Measurements from ENCODE around the gene C13orf46. TPM values are rescaled to one million over a fixed set of nuclear protein-coding genes. Genes with fewer than 3 reads are reported as not detected.

C13orf46 gene
- total and polyA plus RNA-seq, 2 donors (not counting 1 experiment from before 2014, with no cell fraction given): 1.4 to 4.8 TPM

- Mint-ChIP-seq H3K27me3 (peaks cover 41% of the 10 kb centered on the region), H3K4me3 (no peak overlapping the region), H3K9me3 (ENCODE audit: insufficient read depth) (no peaks in the 10 kb centered on the region), H3K4me1 (no peaks in the 10 kb centered on the region), H3K27ac (no peak overlapping the region)
- ATAC-seq (ENCODE audit: low read depth): no peak
- Histone ChIP-seq H3K9me3 (ENCODE audit: control extremely low read depth in 1 of 3, control insufficient read depth in 2 of 3, insufficient read depth in 1 of 3, low read length in 2 of 3) (peaks cover 0 to 4% (median 0%) of the 10 kb centered on the region in 3 donors), H3K9ac (ENCODE audit: low read length) (no peak overlapping the region), H3K27me3 (replicated peaks in 1 of 4; ENCODE audit: control extremely low read depth in 1 of 4, control insufficient read depth in 3 of 4, insufficient read depth in 4 of 4, low read length in 3 of 4) (peaks cover 0 to 10% (median 1%) of the 10 kb centered on the region in 4 experiments), H3K36me3 (replicated peaks in 1 of 2; ENCODE audit: control extremely low read depth in 1 of 2, control insufficient read depth in 1 of 2, extremely low read depth in 1 of 2, insufficient read depth in 2 of 2, low read length in 1 of 2) (no peaks in the 10 kb centered on the region), H3K4me2 (replicated peaks; ENCODE audit: low read depth, low read length, poor library complexity, severe bottlenecking) (no peak overlapping the region), H3K4me3 (ENCODE audit: control extremely low read depth in 1 of 5, extremely low read depth in 1 of 5, insufficient read depth in 1 of 5, low read depth in 2 of 5, low read length in 4 of 5) (no peak overlapping the region), H3K4me1 (ENCODE audit: control insufficient read depth in 2 of 2, insufficient read depth in 2 of 2, low read length in 2 of 2) (no peaks in the 10 kb centered on the region), H4K20me1 (ENCODE audit: control insufficient read depth, insufficient read depth, low read length, poor library complexity, severe bottlenecking) (no peaks in the 10 kb centered on the region), H3K27ac (ENCODE audit: low read length in 2 of 2) (no peak overlapping the region), H2AFZ (ENCODE audit: insufficient read depth, low read depth, low read length, poor library complexity, severe bottlenecking) (no peak overlapping the region), H3K79me2 (ENCODE audit: control insufficient read depth, insufficient read depth, low read length) (no peaks in the 10 kb centered on the region)
- TF ChIP-seq CTCF (IDR thresholded peaks at IDR 0.05) (no peak), EZH2 (IDR thresholded peaks at IDR 0.05; ENCODE audit: borderline replicate concordance, insufficient read depth, low read depth, low read length, poor library complexity, severe bottlenecking) (no peak)
- intact Hi-C loops (cut with micrococcal nuclease): no loop called here
- no peak for DNase-seq
- 81% methylated on average over 18 of the region's 21 CpGs for whole genome bisulfite sequencing (ENCODE audit: insufficient coverage)
- ChIA-PET CTCF (no interaction called here), POLR2A (no interaction called here)
Measured at GRCh38 chr13:113935001-113935844, 38.7 kb downstream of the C13orf46 start.

- Histone ChIP-seq H3K4me1 (ENCODE audit: control insufficient read depth in 2 of 2, insufficient read depth in 2 of 2, low read length in 2 of 2) (no peaks in the 10 kb centered on the region), H3K9ac (ENCODE audit: low read length) (no peak overlapping the region), H3K4me3 (ENCODE audit: control extremely low read depth in 1 of 5, extremely low read depth in 1 of 5, insufficient read depth in 1 of 5, low read depth in 2 of 5, low read length in 4 of 5) (no peak overlapping the region), H4K20me1 (ENCODE audit: control insufficient read depth, insufficient read depth, low read length, poor library complexity, severe bottlenecking) (no peaks in the 10 kb centered on the region), H3K79me2 (ENCODE audit: control insufficient read depth, insufficient read depth, low read length) (no peaks in the 10 kb centered on the region), H3K27me3 (replicated peaks in 1 of 4; ENCODE audit: control extremely low read depth in 1 of 4, control insufficient read depth in 3 of 4, insufficient read depth in 4 of 4, low read length in 3 of 4) (peaks cover 0 to 10% (median 1%) of the 10 kb centered on the region in 4 experiments), H3K4me2 (replicated peaks; ENCODE audit: low read depth, low read length, poor library complexity, severe bottlenecking) (no peak overlapping the region), H3K9me3 (ENCODE audit: control extremely low read depth in 1 of 3, control insufficient read depth in 2 of 3, insufficient read depth in 1 of 3, low read length in 2 of 3) (peaks cover 0 to 4% (median 0%) of the 10 kb centered on the region in 3 donors), H3K36me3 (replicated peaks in 1 of 2; ENCODE audit: control extremely low read depth in 1 of 2, control insufficient read depth in 1 of 2, extremely low read depth in 1 of 2, insufficient read depth in 2 of 2, low read length in 1 of 2) (no peaks in the 10 kb centered on the region), H3K27ac (ENCODE audit: low read length in 2 of 2) (no peak overlapping the region), H2AFZ (ENCODE audit: insufficient read depth, low read depth, low read length, poor library complexity, severe bottlenecking) (no peak overlapping the region)
- ATAC-seq (ENCODE audit: low read depth): no peak
- ChIA-PET CTCF (no interaction called here), POLR2A (no interaction called here)
- intact Hi-C loops (cut with micrococcal nuclease): no loop called here
- H3K27me3 Mint-ChIP-seq: peaks cover 41% of the 10 kb centered on the region
- 94% methylated on average over 13 of the region's 14 CpGs for WGBS (ENCODE audit: insufficient coverage)
- no peaks in the 10 kb centered on the region for H3K9me3 Mint-ChIP-seq (ENCODE audit: insufficient read depth)
- no peak overlapping the region for H3K27ac Mint-ChIP-seq
- TF ChIP-seq EZH2 (IDR thresholded peaks at IDR 0.05; ENCODE audit: borderline replicate concordance, insufficient read depth, low read depth, low read length, poor library complexity, severe bottlenecking): no peak
- TF ChIP-seq CTCF (IDR thresholded peaks at IDR 0.05): no peak
- H3K4me3 Mint-ChIP-seq: no peak overlapping the region
- no peaks in the 10 kb centered on the region for H3K4me1 Mint-ChIP-seq
- DNase-seq: no peak
Measured at GRCh38 chr13:113934576-113934975, 39.3 kb downstream of the C13orf46 start.

Measured in B cell (primary cell).